HEK293 (cell line): ENCODE data around the gene AP1AR.

Experiments used
- CTCF ChIA-PET: fragments of 350-600 bp; formaldehyde crosslinking; extraction: SDS; loops from one replicate; lab custom pipeline; 2021; ENCODE audit warnings: antibody characterized with exemption; lab: Yijun Ruan, JAX
- POLR2A ChIA-PET: fragments of 300-600 bp; formaldehyde crosslinking; extraction: SDS; loops from one replicate; lab custom pipeline; 2020; ENCODE audit warnings: antibody characterized with exemption, inconsistent platforms; lab: Yijun Ruan, JAX
- H3K27ac ChIP-seq: fragments of 200-500 bp; sonication (Bioruptor generic); 2 replicates; pipeline ENCODE4 v1.5.1; 2014; ENCODE audit warnings: low read depth, low read length, control low read depth, inconsistent platforms; ENCODE audit errors: extremely low read depth
- H3K36me3 ChIP-seq, 2 experiments: fragments of 200-500 bp in 1 of 2; sonication (Bioruptor generic) in 1 of 2; 1 replicate in 1 of 2; 2 replicates in 1 of 2; pipeline ENCODE4 v1.5.1; 2014 to 2017; ENCODE audit warnings: inconsistent platforms in 2 of 2, low read length in 2 of 2; ENCODE audit not compliant: control insufficient read depth in 2 of 2, insufficient read depth in 1 of 2
- H3K4me1 ChIP-seq: fragments of 200-500 bp; sonication (Bioruptor generic); 2 replicates; pipeline ENCODE4 v1.5.1; 2014; ENCODE audit warnings: mild to moderate bottlenecking, low read length, inconsistent platforms; ENCODE audit not compliant: control insufficient read depth, insufficient read depth
- H3K4me3 ChIP-seq: 2 replicates; pipeline ENCODE4 v1.5.1; 2011; ENCODE audit warnings: low read depth, mild to moderate bottlenecking, control low read depth, low read length, moderate library complexity
- H3K9me3 ChIP-seq: fragments of 200-500 bp; sonication (Bioruptor generic); 2 replicates; pipeline ENCODE4 v1.5.1; 2014; ENCODE audit warnings: low read depth, low read length, inconsistent platforms; ENCODE audit not compliant: control insufficient read depth, insufficient read depth
- ELK4 ChIP-seq: IDR thresholded peaks from 2 replicates; pipeline ENCODE4 v1.6.1; 2011; ENCODE audit warnings: mild to moderate bottlenecking, low read depth, low read length, borderline replicate concordance
- KLF8 ChIP-seq: fragments of 450-650 bp; formaldehyde crosslinking; IDR thresholded peaks from 2 replicates; pipeline ENCODE4 v1.5.1; 2016; ENCODE audit warnings: missing biosample characterization, missing genetic modification characterization
- KLF9 ChIP-seq: fragments of 450-650 bp; formaldehyde crosslinking; IDR thresholded peaks from 2 replicates; pipeline ENCODE4 v1.5.1; 2016; ENCODE audit warnings: missing biosample characterization, missing genetic modification characterization, low read depth
- PRDM1 ChIP-seq: fragments of 450-650 bp; formaldehyde crosslinking; IDR thresholded peaks from 2 replicates; pipeline ENCODE4; 2016; ENCODE audit warnings: missing biosample characterization, missing genetic modification characterization
- RBAK ChIP-seq: fragments of 450-650 bp; formaldehyde crosslinking; IDR thresholded peaks from 2 replicates; pipeline ENCODE4 v1.5.1; 2016; ENCODE audit warnings: missing biosample characterization, missing genetic modification characterization
- REPIN1 ChIP-seq: fragments of 450-650 bp; formaldehyde crosslinking; IDR thresholded peaks from 2 replicates; pipeline ENCODE4 v1.5.1; 2017; ENCODE audit warnings: missing biosample characterization, missing genetic modification characterization, low read depth
- TSHZ1 ChIP-seq: fragments of 450-650 bp; formaldehyde crosslinking; IDR thresholded peaks from 2 replicates; pipeline ENCODE4 v1.5.1; 2016; ENCODE audit warnings: missing biosample characterization, missing genetic modification characterization, borderline replicate concordance
- ZFHX2 ChIP-seq: fragments of 450-650 bp; formaldehyde crosslinking; conservative IDR thresholded peaks from 2 replicates; pipeline ENCODE4 v1.5.1; 2016; ENCODE audit warnings: missing biosample characterization, missing genetic modification characterization
- ZNF16 ChIP-seq: fragments of 450-650 bp; formaldehyde crosslinking; IDR thresholded peaks from 2 replicates; pipeline ENCODE4 v1.5.1; 2016; ENCODE audit warnings: low read depth, missing biosample characterization, missing genetic modification characterization
- ZNF311 ChIP-seq: fragments of 450-650 bp; formaldehyde crosslinking; IDR thresholded peaks from 2 replicates; pipeline ENCODE4 v1.5.1; 2017; ENCODE audit warnings: missing biosample characterization, missing genetic modification characterization, borderline replicate concordance
- ZNF473 ChIP-seq: fragments of 450-650 bp; formaldehyde crosslinking; IDR thresholded peaks from 2 replicates; pipeline ENCODE4 v1.5.1; 2017; ENCODE audit warnings: missing biosample characterization, missing genetic modification characterization
- ZNF510 ChIP-seq: fragments of 450-650 bp; formaldehyde crosslinking; IDR thresholded peaks from 2 replicates; pipeline ENCODE4 v1.5.1; 2018; ENCODE audit warnings: mild to moderate bottlenecking, missing genetic modification characterization, missing biosample characterization; ENCODE audit not compliant: insufficient replicate concordance
- ZNF518A ChIP-seq: fragments of 450-650 bp; formaldehyde crosslinking; conservative IDR thresholded peaks from 2 replicates; pipeline ENCODE4 v1.5.1; 2016; ENCODE audit warnings: low read depth, missing biosample characterization, missing genetic modification characterization
- ZNF521 ChIP-seq: fragments of 450-650 bp; formaldehyde crosslinking; IDR thresholded peaks from 2 replicates; pipeline ENCODE4 v1.5.1; 2017; ENCODE audit warnings: missing biosample characterization, mild to moderate bottlenecking, missing genetic modification characterization
- ZNF555 ChIP-seq: fragments of 450-650 bp; formaldehyde crosslinking; conservative IDR thresholded peaks from 2 replicates; pipeline ENCODE4 v1.5.1; 2017; ENCODE audit warnings: missing biosample characterization, mild to moderate bottlenecking, missing genetic modification characterization, inconsistent platforms
- ZNF610 ChIP-seq: fragments of 450-650 bp; formaldehyde crosslinking; IDR thresholded peaks from 2 replicates; pipeline ENCODE4 v1.5.1; 2016; ENCODE audit warnings: missing biosample characterization, missing genetic modification characterization, borderline replicate concordance
- ZNF623 ChIP-seq: fragments of 450-650 bp; formaldehyde crosslinking; IDR thresholded peaks from 2 replicates; pipeline ENCODE4 v1.5.1; 2016; ENCODE audit warnings: missing biosample characterization, missing genetic modification characterization
- ZNF664 ChIP-seq: fragments of 450-650 bp; formaldehyde crosslinking; IDR thresholded peaks from 2 replicates; pipeline ENCODE4 v1.5.1; 2016; ENCODE audit warnings: missing biosample characterization, missing genetic modification characterization
- ZNF670 ChIP-seq: fragments of 450-650 bp; formaldehyde crosslinking; IDR thresholded peaks from 2 replicates; pipeline ENCODE4 v1.5.1; 2016; ENCODE audit warnings: missing biosample characterization, missing genetic modification characterization, low read depth
- ZNF791 ChIP-seq: fragments of 450-650 bp; formaldehyde crosslinking; IDR thresholded peaks from 2 replicates; pipeline ENCODE4 v1.5.1; 2016; ENCODE audit warnings: missing biosample characterization, missing genetic modification characterization
- ZNF792 ChIP-seq: fragments of 450-650 bp; formaldehyde crosslinking; IDR thresholded peaks from 2 replicates; pipeline ENCODE4 v1.5.1; 2016; ENCODE audit warnings: missing biosample characterization, missing genetic modification characterization

AP1AR gene

GRCh38 chr4:112182604-112183003, 49.0 kb upstream of the AP1AR start:
- H3K4me1 ChIP-seq, result no peaks in the 10 kb centered on the region
- H3K27ac ChIP-seq, result no peak overlapping the region
- no peak overlapping the region for H3K4me3 ChIP-seq
- no peaks in the 10 kb centered on the region for H3K9me3 ChIP-seq
- ChIA-PET CTCF (interaction anchor here (0.7 kb wide), 1 partner anchor 766 kb away, joined by 3 read pairs; no protein-coding TSS in a partner anchor), POLR2A (no interaction called here)
- H3K36me3 ChIP-seq, result no peaks in the 10 kb centered on the region
- TF ChIP-seq ZNF791 (no peak), ZNF16 (tag by site-specific recombination) (no peak), KLF8 (no peak), PRDM1 (no peak), REPIN1 (tag by site-specific recombination) (no peak), ZNF521 (tag by site-specific recombination) (no peak), TSHZ1 (no peak), ZNF555 (no peak), ZNF792 (tag by site-specific recombination) (no peak), RBAK (tag by site-specific recombination) (no peak)
- TF ChIP-seq, all 188 proteins: peak for 0

GRCh38 chr4:112183252-112183651, 48.3 kb upstream of the AP1AR start:
- Histone ChIP-seq H3K4me3 (no peak overlapping the region), H3K4me1 (no peaks in the 10 kb centered on the region), H3K27ac (no peak overlapping the region)
- TF ChIP-seq ZNF610 (tag by site-specific recombination), result no peak
- TF ChIP-seq, all 188 proteins: peak for 0
- no peaks in the 10 kb centered on the region for H3K9me3 ChIP-seq
- ChIA-PET CTCF (no interaction called here), POLR2A (no interaction called here)
- no peaks in the 10 kb centered on the region for H3K36me3 ChIP-seq

- no peaks in the 10 kb centered on the region; a peak in 1 of 3 replicates for H3K36me3 ChIP-seq
- ChIA-PET CTCF (interaction anchor here (0.8 kb wide), 1 partner anchor 13 kb away, joined by 3 read pairs; no protein-coding TSS in a partner anchor), POLR2A (no interaction called here)
- H3K27ac ChIP-seq, result no peak overlapping the region
- no peaks in the 10 kb centered on the region for H3K9me3 ChIP-seq
- TF ChIP-seq KLF9 (tag by site-specific recombination) (no peak), ZNF311 (no peak), ZNF664 (tag by site-specific recombination) (no peak), ZNF473 (no peak), ZNF623 (tag by site-specific recombination) (no peak), ZNF555 (no peak), ZFHX2 (no peak), ZNF510 (tag by site-specific recombination) (no peak), ZNF610 (tag by site-specific recombination) (no peak), ELK4 (no peak), ZNF670 (no peak), ZNF518A (no peak)
- H3K4me3 ChIP-seq, result no peak overlapping the region
- H3K4me1 ChIP-seq, result no peaks in the 10 kb centered on the region
These were observed 47.1 kb upstream of the AP1AR start for GRCh38 chr4:112184438-112184837.
